IMR-90 (cell line): ENCODE results near the gene LDLRAD4. TPM values are rescaled to one million over a fixed set of nuclear protein-coding genes. Genes with fewer than 3 reads are reported as not detected.

Source experiments
- ATAC-seq: fragments of 200-7000 bp; cut with Tn5 transposase; 2 replicates; pipeline ENCODE4 v1.9.1; 2020; ENCODE audit warnings: low read depth, mild to moderate bottlenecking, moderate library complexity
- BruUV-seq: library from RNA; stranded (reverse); fragments of 400-500 nt; replicated peaks from 2 replicates; lab custom pipeline; 2021; lab: Mats Ljungman, UMichigan
- CTCF ChIA-PET: fragments of 300-600 bp; formaldehyde crosslinking; extraction: SDS; loops from one replicate; lab custom pipeline; 2021; ENCODE audit warnings: antibody characterized with exemption; lab: Yijun Ruan, JAX
- POLR2A ChIA-PET: fragments of 300-600 bp; sonication (Branson Sonifier 250); formaldehyde crosslinking; loops from one replicate; lab custom pipeline; 2022; ENCODE audit warnings: antibody characterized with exemption; ENCODE audit not compliant: unreplicated experiment; lab: Charles Lee
- DNase-seq: peaks from one replicate; pipeline ENCODE4 v3.0.0; 2013
- H2AFZ ChIP-seq: replicated peaks from 2 replicates; pipeline ENCODE3; 2013; ENCODE audit warnings: low read length, mild to moderate bottlenecking; ENCODE audit not compliant: poor library complexity
- H2AK5ac ChIP-seq: 2 replicates; pipeline ENCODE4 v1.6.1; 2013; ENCODE audit warnings: low read depth, low read length, inconsistent platforms
- H2AK9ac ChIP-seq: replicated peaks from 2 replicates; pipeline ENCODE3; 2013; ENCODE audit warnings: mild to moderate bottlenecking, low read depth, low read length, moderate library complexity; ENCODE audit not compliant: poor library complexity
- H2BK120ac ChIP-seq: 2 replicates; pipeline ENCODE4 v1.6.1; 2013; ENCODE audit warnings: low read depth, low read length, inconsistent platforms
- H2BK15ac ChIP-seq: 3 replicates; pipeline ENCODE4 v1.6.1; 2013; ENCODE audit warnings: low read depth, low read length, inconsistent platforms
- H2BK20ac ChIP-seq: 2 replicates; pipeline ENCODE4 v1.6.1; 2013; ENCODE audit warnings: low read depth, mild to moderate bottlenecking, inconsistent platforms, low read length, moderate library complexity
- H2BK5ac ChIP-seq: 2 replicates; pipeline ENCODE4 v1.6.1; 2013; ENCODE audit warnings: mild to moderate bottlenecking, low read depth, low read length, inconsistent platforms; ENCODE audit not compliant: poor library complexity, severe bottlenecking
- H3K14ac ChIP-seq: replicated peaks from 2 replicates; pipeline ENCODE4 v1.6.1; 2013; ENCODE audit warnings: low read depth, low read length, inconsistent platforms
- H3K18ac ChIP-seq: 2 replicates; pipeline ENCODE4 v1.6.1; 2013; ENCODE audit warnings: low read depth, low read length, control low read depth
- H3K23ac ChIP-seq: 2 replicates; pipeline ENCODE4 v1.6.1; 2013; ENCODE audit warnings: low read depth, low read length, inconsistent platforms
- H3K27ac ChIP-seq: 2 replicates; pipeline ENCODE4 v1.5.1; 2013; ENCODE audit warnings: mild to moderate bottlenecking, control low read depth, low read length; ENCODE audit not compliant: insufficient read depth
- H3K27me3 ChIP-seq: 2 replicates; pipeline ENCODE4 v1.6.1; 2013; ENCODE audit warnings: low read length; ENCODE audit not compliant: control insufficient read depth, insufficient read depth
- H3K36me3 ChIP-seq: 2 replicates; pipeline ENCODE4 v1.6.1; 2013; ENCODE audit warnings: low read length, mixed read lengths; ENCODE audit not compliant: control insufficient read depth, insufficient read depth
- H3K4ac ChIP-seq: 2 replicates; pipeline ENCODE4 v1.6.1; 2013; ENCODE audit warnings: low read depth, low read length, inconsistent platforms
- H3K4me1 ChIP-seq: 2 replicates; pipeline ENCODE4 v1.6.1; 2013; ENCODE audit warnings: low read length, mixed read lengths; ENCODE audit not compliant: control insufficient read depth, insufficient read depth
- H3K4me2 ChIP-seq: 2 replicates; pipeline ENCODE4 v1.6.1; 2013; ENCODE audit warnings: low read depth, mild to moderate bottlenecking, control low read depth, low read length, moderate library complexity
- H3K4me3 ChIP-seq: 2 replicates; pipeline ENCODE4 v1.5.1; 2013; ENCODE audit warnings: low read depth, mild to moderate bottlenecking, control low read depth, low read length, moderate library complexity; ENCODE audit not compliant: insufficient read depth
- H3K56ac ChIP-seq: 2 replicates; pipeline ENCODE4 v1.6.1; 2013; ENCODE audit warnings: low read length, inconsistent platforms; ENCODE audit not compliant: insufficient read depth; ENCODE audit errors: extremely low read depth
- H3K79me1 ChIP-seq, 2 experiments: 2 replicates each; pipeline ENCODE4 v1.6.1; 2013; ENCODE audit warnings: low read length in 2 of 2, inconsistent platforms in 1 of 2, low read depth in 1 of 2
- H3K9ac ChIP-seq: 2 replicates; pipeline ENCODE4 v1.6.1; 2013; ENCODE audit warnings: low read depth, low read length, control low read depth
- H3K9me1 ChIP-seq: 2 replicates; pipeline ENCODE4 v1.6.1; 2013; ENCODE audit warnings: low read length, inconsistent platforms; ENCODE audit not compliant: insufficient read depth
- H3K9me3 ChIP-seq: 2 replicates; pipeline ENCODE4 v1.6.1; 2013; ENCODE audit warnings: low read length; ENCODE audit not compliant: control insufficient read depth, insufficient read depth
- H4K20me1 ChIP-seq: 2 replicates; pipeline ENCODE4 v1.6.1; 2013; ENCODE audit warnings: low read length, inconsistent platforms; ENCODE audit not compliant: insufficient read depth
- H4K5ac ChIP-seq: 2 replicates; pipeline ENCODE4 v1.6.1; 2013; ENCODE audit warnings: mild to moderate bottlenecking, low read depth, low read length, control low read depth
- H4K8ac ChIP-seq, 2 experiments: 2 replicates each; pipeline ENCODE4 v1.6.1; 2013; ENCODE audit warnings: low read depth in 2 of 2, low read length in 2 of 2, control low read depth in 1 of 2, inconsistent platforms in 1 of 2
- H4K91ac ChIP-seq: 2 replicates; pipeline ENCODE4 v1.6.1; 2013; ENCODE audit warnings: low read depth, low read length, inconsistent platforms; ENCODE audit not compliant: insufficient read depth
- CHD1 ChIP-seq: IDR thresholded peaks from 2 replicates; pipeline ENCODE4 v1.6.1; 2012; ENCODE audit warnings: low read depth, low read length, improper control_type of control experiment
- MAZ ChIP-seq: IDR thresholded peaks from 2 replicates; pipeline ENCODE4 v1.6.1; 2012; ENCODE audit warnings: low read depth, mild to moderate bottlenecking, low read length, improper control_type of control experiment, moderate library complexity, borderline replicate concordance
- MXI1 ChIP-seq: IDR thresholded peaks from 2 replicates; pipeline ENCODE4 v1.6.1; 2012; ENCODE audit warnings: low read depth, mild to moderate bottlenecking, low read length, moderate library complexity, borderline replicate concordance
- RAD21 ChIP-seq: IDR thresholded peaks from 2 replicates; pipeline ENCODE4 v1.6.1; 2012; ENCODE audit warnings: low read length, improper control_type of control experiment
- WGBS, 2 experiments: methylation state at CpG; one replicate each; pipeline versions ENCODE4 v1.1.5 to v1.1.7; 2013; ENCODE audit warnings: missing lambda C conversion rate in 2 of 2; ENCODE audit not compliant: insufficient read length in 1 of 2; ENCODE audit errors: extremely low coverage in 2 of 2; 5-methylcytosine and 5-hydroxymethylcytosine counted together
- dilution Hi-C: fragments of 300-500 bp; cut with HindIII; formaldehyde crosslinking; loops from one replicate; pipeline ENCODE4 v1.14.3; 2018; ENCODE audit warnings: low sequenced_read_pairs; ENCODE audit not compliant: unreplicated experiment
- in situ Hi-C: fragments of 300-500 bp; cut with MboI; formaldehyde crosslinking; loops from 3 replicates; pipeline ENCODE4 v1.14.3; 2019; ENCODE audit warnings: low sequenced_read_pairs, inconsistent platforms, mixed read lengths
- intact Hi-C: fragments of 100-400 bp; cut with micrococcal nuclease; formaldehyde crosslinking; loops from 2 replicates; pipeline ENCODE4 v1.10.0; 2022
- polyA plus RNA-seq, 3 experiments: library from polyadenylated mRNA; depleted of rRNA; stranded (reverse); fragments of >200 nt; gene quantifications; 2 replicates each; pipeline ENCODE4 v1.2.3, GENCODE V29; 2012; ENCODE audit warnings: low replicate concordance in 1 of 3
- total RNA-seq: library from RNA; depleted of rRNA; stranded (reverse); fragments of >200 nt; gene quantifications from 2 replicates; pipeline ENCODE4 v1.2.3, GENCODE V29; 2012

Gene LDLRAD4
- total and polyA plus RNA-seq, 2 of the 4 experiments (the other 2 are of a cell fraction), result not detected

DNA sequence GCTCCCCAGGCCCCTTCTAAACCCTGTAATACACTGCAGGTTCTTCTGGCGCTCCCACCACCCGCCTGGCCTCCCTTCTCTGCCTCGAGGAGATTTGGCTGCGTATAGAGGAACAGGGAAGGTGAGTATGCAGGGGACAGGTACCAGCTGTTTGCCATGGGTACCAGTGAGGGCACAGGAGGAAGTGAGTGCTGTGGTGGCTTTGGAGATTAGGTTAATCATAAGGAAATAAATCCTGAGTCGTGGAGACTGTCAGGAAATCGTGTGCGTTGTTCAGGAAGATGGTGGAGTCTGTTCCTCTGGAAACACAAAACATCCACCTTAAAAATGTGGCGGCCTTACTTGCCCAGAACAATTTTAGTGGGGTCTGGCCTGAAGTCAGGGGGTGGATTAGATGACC, 277.4 kb downstream of the LDLRAD4 start:
- H3K9me1 ChIP-seq, result no peaks in the 10 kb centered on the region
- H3K4me1 ChIP-seq, result no peaks in the 10 kb centered on the region
- H3K79me1 ChIP-seq, result no peaks in the 10 kb centered on the region
- H3K56ac ChIP-seq, result no peak overlapping the region
- H3K27me3 ChIP-seq, result no peaks in the 10 kb centered on the region
- no peak overlapping the region for H2AK5ac ChIP-seq
- H2BK20ac ChIP-seq, result no peak overlapping the region
- H3K27ac ChIP-seq, result no peak overlapping the region
- no TSS peak for BruUV-seq
- intact Hi-C loops, result no loop called here
- H2BK5ac ChIP-seq, result no peak overlapping the region
- no peak for TF ChIP-seq CHD1
- TF ChIP-seq RAD21, result no peak
- TF ChIP-seq MAZ, result no peak
- no peak for TF ChIP-seq MXI1
- H4K20me1 ChIP-seq, result no peaks in the 10 kb centered on the region
- ATAC-seq (no peak), DNase-seq (no peak)
- ChIA-PET POLR2A (no interaction called here), CTCF (no interaction called here)
- H2AK9ac ChIP-seq, result no peak overlapping the region
- no peak overlapping the region for H3K9ac ChIP-seq
- H2BK15ac ChIP-seq, result no peak overlapping the region
- H4K91ac ChIP-seq, result no peak overlapping the region
- no peak overlapping the region for H3K4me3 ChIP-seq
- H3K23ac ChIP-seq, result no peak overlapping the region
- H2BK120ac ChIP-seq, result no peak overlapping the region
- dilution Hi-C loops, result no loop called here
- H3K4ac ChIP-seq, result no peak overlapping the region
- H4K8ac ChIP-seq, result no peak overlapping the region
- no peak overlapping the region for H3K4me2 ChIP-seq
- H3K36me3 ChIP-seq, result no peaks in the 10 kb centered on the region
- H2AFZ ChIP-seq, result no peak overlapping the region
- peaks cover 16% of the 10 kb centered on the region for H3K9me3 ChIP-seq
- H3K18ac ChIP-seq, result no peak overlapping the region
- WGBS, 2 experiments, result no CpG with 5 or more reads among the region's 8 CpGs
- in situ Hi-C loops, result no loop called here
- H3K14ac ChIP-seq, result no peak overlapping the region
- H4K5ac ChIP-seq, result no peak overlapping the region
